Keratinocyte (primary cell): Measurements from ENCODE around the gene EFNB2.

ENCODE experiments used
- EZH2 ChIP-seq: IDR thresholded peaks from one replicate; pipeline ENCODE4 v1.6.1; 2012; ENCODE audit warnings: inconsistent platforms, mild to moderate bottlenecking, low read length, moderate library complexity
- TF ChIP-seq, protein P1 (sequence below), 3 experiments: IDR thresholded peaks in 1 of 3; conservative IDR thresholded peaks in 1 of 3; optimal IDR thresholded peaks in 1 of 3; 2 replicates in 2 of 3; 3 replicates in 1 of 3; pipeline versions ENCODE3 to v1.5.1; 2011; ENCODE audit warnings: low read length in 3 of 3, mild to moderate bottlenecking in 3 of 3, moderate library complexity in 2 of 3, control low read depth in 1 of 3, inconsistent platforms in 1 of 3; ENCODE audit not compliant: insufficient read depth in 2 of 3; ENCODE audit errors: extremely low read depth in 1 of 3

GRCh38 chr13:106499896-106500295 lies 35.6 kb downstream of the EFNB2 start:
- TF ChIP-seq, protein P1, sequence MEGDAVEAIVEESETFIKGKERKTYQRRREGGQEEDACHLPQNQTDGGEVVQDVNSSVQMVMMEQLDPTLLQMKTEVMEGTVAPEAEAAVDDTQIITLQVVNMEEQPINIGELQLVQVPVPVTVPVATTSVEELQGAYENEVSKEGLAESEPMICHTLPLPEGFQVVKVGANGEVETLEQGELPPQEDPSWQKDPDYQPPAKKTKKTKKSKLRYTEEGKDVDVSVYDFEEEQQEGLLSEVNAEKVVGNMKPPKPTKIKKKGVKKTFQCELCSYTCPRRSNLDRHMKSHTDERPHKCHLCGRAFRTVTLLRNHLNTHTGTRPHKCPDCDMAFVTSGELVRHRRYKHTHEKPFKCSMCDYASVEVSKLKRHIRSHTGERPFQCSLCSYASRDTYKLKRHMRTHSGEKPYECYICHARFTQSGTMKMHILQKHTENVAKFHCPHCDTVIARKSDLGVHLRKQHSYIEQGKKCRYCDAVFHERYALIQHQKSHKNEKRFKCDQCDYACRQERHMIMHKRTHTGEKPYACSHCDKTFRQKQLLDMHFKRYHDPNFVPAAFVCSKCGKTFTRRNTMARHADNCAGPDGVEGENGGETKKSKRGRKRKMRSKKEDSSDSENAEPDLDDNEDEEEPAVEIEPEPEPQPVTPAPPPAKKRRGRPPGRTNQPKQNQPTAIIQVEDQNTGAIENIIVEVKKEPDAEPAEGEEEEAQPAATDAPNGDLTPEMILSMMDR (optimal IDR thresholded peaks at IDR 0.05 in 1 of 3, IDR thresholded peaks at IDR 0.05 in 1 of 3, conservative IDR thresholded peaks at IDR 0.05 in 1 of 3; ENCODE audit: extremely low read depth in 1 of 3, insufficient read depth in 2 of 3, low read length in 3 of 3) = no peak
- TF ChIP-seq EZH2 = no peak
